H1 (cell line): ENCODE results near the gene COQ8B. TPM values are rescaled to one million over a fixed set of nuclear protein-coding genes. Genes with fewer than 3 reads are reported as not detected.

Source experiments
- ASH2L ChIP-seq: fragments of 200-600, 300-600 bp; sonication (generic); IDR thresholded peaks from one replicate; pipeline ENCODE4 v1.7.1; 2017; ENCODE audit warnings: low read length
- ATF2 ChIP-seq: IDR thresholded peaks from 2 replicates; pipeline ENCODE4 v1.6.1; 2012; ENCODE audit warnings: low read length, inconsistent platforms
- CHD2 ChIP-seq: IDR thresholded peaks from 2 replicates; pipeline ENCODE4 v1.6.1; 2012; ENCODE audit warnings: low read length, improper control_type of control experiment
- CREB1 ChIP-seq: IDR thresholded peaks from 2 replicates; pipeline ENCODE4 v1.6.1; 2012; ENCODE audit warnings: inconsistent platforms
- CTCF ChIP-seq, 3 experiments: IDR thresholded peaks; 1 replicate in 2 of 3; 2 replicates in 1 of 3; pipeline versions ENCODE4 v1.5.1 to v1.6.1; 2011; ENCODE audit warnings: low read length in 3 of 3, mild to moderate bottlenecking in 3 of 3, inconsistent platforms in 2 of 3, low read depth in 1 of 3, moderate library complexity in 1 of 3; ENCODE audit not compliant: insufficient read depth in 1 of 3; ENCODE audit errors: control extremely low read depth in 1 of 3
- GABPA ChIP-seq: IDR thresholded peaks from 2 replicates; pipeline ENCODE4 v1.6.1; 2011; ENCODE audit warnings: mild to moderate bottlenecking, low read length, moderate library complexity, borderline replicate concordance; ENCODE audit not compliant: insufficient read depth
- KDM4A ChIP-seq: IDR thresholded peaks from one replicate; pipeline ENCODE4 v1.7.1; 2012; ENCODE audit warnings: low read depth, mild to moderate bottlenecking, moderate library complexity, low read length, inconsistent platforms; ENCODE audit not compliant: severe bottlenecking
- PHF8 ChIP-seq: fragments of 200-600 bp; sonication (generic); conservative IDR thresholded peaks from 2 replicates; pipeline ENCODE4 v1.7.1; 2012; ENCODE audit warnings: low read depth, mild to moderate bottlenecking, inconsistent platforms, low read length, moderate library complexity
- POLR2A ChIP-seq, 2 experiments: IDR thresholded peaks; 1 replicate in 1 of 2; 2 replicates in 1 of 2; pipeline ENCODE4 v1.6.1; 2011; ENCODE audit warnings: low read depth in 2 of 2, low read length in 2 of 2, mild to moderate bottlenecking in 2 of 2; ENCODE audit errors: control extremely low read depth in 1 of 2
- POLR2AphosphoS5 ChIP-seq: IDR thresholded peaks from 2 replicates; pipeline ENCODE4 v1.6.1; 2011; ENCODE audit warnings: low read depth, low read length
- RBBP5 ChIP-seq: IDR thresholded peaks from 2 replicates; pipeline ENCODE4 v1.7.1; 2012; ENCODE audit warnings: low read depth, mild to moderate bottlenecking, inconsistent platforms, low read length, moderate library complexity, borderline replicate concordance
- SAP30 ChIP-seq: fragments of 300-600 bp; sonication (generic); IDR thresholded peaks from 2 replicates; pipeline ENCODE4 v1.7.1; 2012; ENCODE audit warnings: low read length, moderate library complexity, mild to moderate bottlenecking, inconsistent platforms; ENCODE audit not compliant: insufficient read depth, insufficient replicate concordance
- SIN3A ChIP-seq, 2 experiments: IDR thresholded peaks in 1 of 2; conservative IDR thresholded peaks in 1 of 2; 2 replicates each; pipeline ENCODE4 v1.6.1; 2011 to 2012; ENCODE audit warnings: low read length in 2 of 2, improper control_type of control experiment in 1 of 2, low read depth in 1 of 2, mild to moderate bottlenecking in 1 of 2
- SP2 ChIP-seq: IDR thresholded peaks from 2 replicates; pipeline ENCODE4 v1.6.1; 2012; ENCODE audit warnings: mild to moderate bottlenecking, low read length, inconsistent platforms
- TBP ChIP-seq: IDR thresholded peaks from 2 replicates; pipeline ENCODE4 v1.6.1; 2011; ENCODE audit warnings: low read depth, low read length, improper control_type of control experiment
- polyA plus RNA-seq, 7 experiments: library from polyadenylated mRNA; depleted of rRNA in 3 of 7; stranded (reverse) in 5 of 7; unstranded in 2 of 7; fragments of >200 nt in 5 of 7; fragments of 200-250 nt in 2 of 7; gene quantifications; 1 replicate in 5 of 7; 2 replicates in 1 of 7; 4 replicates in 1 of 7; pipeline versions ENCODE4 v1.2.1 to v1.2.3, GENCODE V29; 2011 to 2013; ENCODE audit warnings: missing spikeins in 2 of 7, mixed read lengths in 2 of 7
- total RNA-seq: library from RNA; stranded (reverse); fragmentation: NEBNext Ultra II Directional; extraction: Animal tissue kit (Norgen Biotek cat#: 25700); gene quantifications from 2 replicates; pipeline ENCODE4 v1.2.1, GENCODE V29; 2021

Gene COQ8B
- total and polyA plus RNA-seq, 2 of the 8 experiments (the other 6 are each of a cell fraction or from before 2014, with no cell fraction given) = 41.7 to 46.1 TPM

- no peak for TF ChIP-seq CTCF (IDR thresholded peaks at IDR 0.05; ENCODE audit: control extremely low read depth in 1 of 3, insufficient read depth in 1 of 3, low read depth in 1 of 3, low read length in 3 of 3)
- TF ChIP-seq CHD2 = peak; percentile 76
- peak; percentile 20 for TF ChIP-seq SAP30
- TF ChIP-seq POLR2A (IDR thresholded peaks at IDR 0.05; ENCODE audit: control extremely low read depth in 1 of 2, low read depth in 2 of 2, low read length in 2 of 2) = peak; percentile 84 to 98
- peak; percentile 80 for TF ChIP-seq PHF8
- TF ChIP-seq SIN3A (conservative IDR thresholded peaks at IDR 0.05 in 1 of 2, IDR thresholded peaks at IDR 0.05 in 1 of 2; ENCODE audit: low read depth in 1 of 2, low read length in 2 of 2) = peak in 1 of 2 experiments; percentile 78; a peak in 1 of 4 replicates
- 0 out of 2 replicates have a peak, but pooled peaks have one; percentile 8 for TF ChIP-seq SP2
- no peak for TF ChIP-seq KDM4A
- peak; percentile 70; the same call in 1 of the 2 replicates for TF ChIP-seq TBP
- peak; percentile 47; the same call in 1 of the 2 replicates for TF ChIP-seq ATF2
- TF ChIP-seq RBBP5 = 0 out of 2 replicates have a peak, but pooled peaks have one; percentile 53
- no peak for TF ChIP-seq GABPA
- TF ChIP-seq POLR2AphosphoS5 = peak; percentile 84
- peak; percentile 39 for TF ChIP-seq ASH2L
- TF ChIP-seq CREB1 = peak; percentile 85
Observed at GRCh38 chr19:40750874-40751537, 34.3 kb upstream of the COQ8B start, which contains the start of gene SNRPA (continued).
